SU-DHL-6 (cell line): ENCODE results near the gene CFAP100.

Source experiments
- H2AFZ ChIP-seq: fragments of 200-600 bp; sonication (generic); 2 replicates; pipeline ENCODE4 v1.6.1; 2014; ENCODE audit warnings: low read depth, mild to moderate bottlenecking, moderate library complexity, mixed read lengths, antibody characterized with exemption, low read length; ENCODE audit not compliant: severe bottlenecking
- H3F3A ChIP-seq: fragments of 200-600 bp; shearing (Covaris generic); 2 replicates; pipeline ENCODE4 v1.6.0; 2016; ENCODE audit warnings: antibody characterized with exemption, mild to moderate bottlenecking; ENCODE audit not compliant: insufficient read depth
- H3K27ac ChIP-seq: fragments of 200-600 bp; sonication (generic); 2 replicates; pipeline ENCODE4 v1.5.1; 2016; ENCODE audit warnings: low read depth, mild to moderate bottlenecking, low read length, moderate library complexity, mixed read lengths
- H3K27me3 ChIP-seq: fragments of 200-600 bp; sonication (generic), shearing (Covaris generic); 2 replicates; pipeline ENCODE4 v1.6.0; 2014; ENCODE audit warnings: mild to moderate bottlenecking, low read length
- H3K36me3 ChIP-seq: fragments of 200-600 bp; sonication (generic); 2 replicates; pipeline ENCODE4 v1.6.1; 2014; ENCODE audit warnings: mild to moderate bottlenecking, low read length, mixed read lengths
- H3K4me2 ChIP-seq: fragments of 300-600, 200-600 bp; shearing (Covaris generic), sonication (generic); 2 replicates; pipeline ENCODE4 v1.6.0; 2014; ENCODE audit warnings: low read length, low read depth, mild to moderate bottlenecking; ENCODE audit not compliant: poor library complexity, severe bottlenecking
- H3K4me3 ChIP-seq: fragments of 200-600 bp; sonication (generic); 2 replicates; pipeline ENCODE4 v1.5.1; 2014; ENCODE audit warnings: antibody characterized with exemption, low read length, mild to moderate bottlenecking, mixed read lengths; ENCODE audit not compliant: insufficient read depth, poor library complexity, severe bottlenecking
- H3K79me2 ChIP-seq: fragments of 200-600 bp; sonication (generic); 2 replicates; pipeline ENCODE4 v1.6.1; 2014; ENCODE audit warnings: mild to moderate bottlenecking, low read length, moderate library complexity; ENCODE audit not compliant: insufficient read depth
- H3K9ac ChIP-seq: fragments of 200-600 bp; sonication (generic); 2 replicates; pipeline ENCODE4 v1.7.0; 2014; ENCODE audit warnings: mild to moderate bottlenecking, low read length
- H3K9me2 ChIP-seq: fragments of 200-600 bp; sonication (generic); replicated peaks from 2 replicates; pipeline ENCODE4 v1.6.1; 2014; ENCODE audit warnings: low read length; ENCODE audit not compliant: insufficient read depth
- H3K9me3 ChIP-seq: fragments of 200-600 bp; sonication (generic); 2 replicates; pipeline ENCODE4 v1.6.1; 2014; ENCODE audit warnings: low read length, mixed read lengths; ENCODE audit not compliant: insufficient read depth
- H4K20me1 ChIP-seq: fragments of 200-600 bp; sonication (generic); 2 replicates; pipeline ENCODE4 v1.6.1; 2014; ENCODE audit warnings: low read depth, mild to moderate bottlenecking, antibody characterized with exemption, low read length, moderate library complexity, mixed read lengths
- CTCF ChIP-seq: fragments of 200-600 bp; sonication (generic); IDR thresholded peaks from one replicate; pipeline ENCODE4 v1.5.1; 2017; ENCODE audit warnings: antibody characterized with exemption, mild to moderate bottlenecking, low read length, moderate library complexity; ENCODE audit not compliant: insufficient read depth, poor library complexity, severe bottlenecking
- EZH2phosphoT487 ChIP-seq: fragments of 200-600 bp; sonication (generic), shearing (Covaris generic); conservative IDR thresholded peaks from 2 replicates; pipeline ENCODE4 v1.6.1; 2018; ENCODE audit warnings: mild to moderate bottlenecking, antibody characterized with exemption, low read length, moderate library complexity, mixed read lengths

Gene CFAP100

GRCh38 chr3:126390201-126390600 is 4.5 kb upstream of the CFAP100 start:
- Histone ChIP-seq H3K79me2 (no peaks in the 10 kb centered on the region), H3K9me2 (no peaks in the 10 kb centered on the region), H3F3A (no peaks in the 10 kb centered on the region), H3K9ac (no peak overlapping the region), H4K20me1 (no peaks in the 10 kb centered on the region), H3K27me3 (no peaks in the 10 kb centered on the region), H3K9me3 (no peaks in the 10 kb centered on the region), H2AFZ (no peak overlapping the region), H3K36me3 (no peaks in the 10 kb centered on the region), H3K4me2 (no peak overlapping the region), H3K4me3 (no peak overlapping the region), H3K27ac (no peak overlapping the region)
- no peak for TF ChIP-seq CTCF
- no peak for TF ChIP-seq EZH2phosphoT487

- Histone ChIP-seq H3K4me2 (no peak overlapping the region), H2AFZ (no peak overlapping the region), H3K27me3 (no peaks in the 10 kb centered on the region), H3K27ac (no peak overlapping the region), H3K9me3 (no peaks in the 10 kb centered on the region), H3K4me3 (no peak overlapping the region), H4K20me1 (no peaks in the 10 kb centered on the region), H3K9me2 (no peaks in the 10 kb centered on the region), H3K79me2 (no peaks in the 10 kb centered on the region), H3F3A (no peaks in the 10 kb centered on the region), H3K36me3 (no peaks in the 10 kb centered on the region), H3K9ac (no peak overlapping the region)
- TF ChIP-seq EZH2phosphoT487: no peak
- no peak for TF ChIP-seq CTCF
Observed at GRCh38 chr3:126390751-126391150, 4.0 kb upstream of the CFAP100 start.

GRCh38 chr3:126391631-126392030 is 3.1 kb upstream of the CFAP100 start:
- Histone ChIP-seq H3K4me3 (no peak overlapping the region), H3K9me3 (no peaks in the 10 kb centered on the region), H3K4me2 (no peak overlapping the region), H3K9me2 (no peaks in the 10 kb centered on the region), H4K20me1 (no peaks in the 10 kb centered on the region), H2AFZ (no peak overlapping the region), H3K79me2 (no peaks in the 10 kb centered on the region), H3K27me3 (no peaks in the 10 kb centered on the region), H3K9ac (no peak overlapping the region), H3K36me3 (no peaks in the 10 kb centered on the region), H3F3A (no peaks in the 10 kb centered on the region), H3K27ac (no peak overlapping the region)
- TF ChIP-seq CTCF (no peak), EZH2phosphoT487 (no peak)
